Stimulated activated CD8-positive, alpha-beta memory T cell treated with anti-CD3 and anti-CD28 coated beads, Interleukin-4, amount 100 ng/mL, for 48 hours (primary cell): ENCODE results near the gene JUND.

Source experiments
- DNase-seq: peaks from one replicate; pipeline ENCODE4 v3.0.0-alpha.2; 2020

Gene JUND

GRCh38 chr19:18289471-18290301 lies 8.3 kb upstream of the JUND start:
- DNase-seq = no peak

GRCh38 chr19:18287836-18288772 lies 6.7 kb upstream of the JUND start:
- no peak for DNase-seq

- no peak for DNase-seq
Measured at GRCh38 chr19:18286973-18287635, 5.7 kb upstream of the JUND start.

- DNase-seq = peak; percentile 78
Measured at GRCh38 chr19:18284712-18285360, 3.4 kb upstream of the JUND start.

GRCh38 chr19:18283338-18283737 lies 1.9 kb upstream of the JUND start:
- no peak for DNase-seq

- peak; percentile 57 for DNase-seq
Measured at GRCh38 chr19:18282788-18283141, 1.3 kb upstream of the JUND start.

GRCh38 chr19:18282021-18282787 lies 782 bp upstream of the JUND start:
- peak; percentile 65 for DNase-seq

- peak; percentile 77 for DNase-seq
Measured at GRCh38 chr19:18280247-18281081, 958 bp downstream of the JUND start.

GRCh38 chr19:18279516-18280246 lies 1.7 kb downstream of the JUND start:
- peak; percentile 92 for DNase-seq

- no peak for DNase-seq
Measured at GRCh38 chr19:18279266-18279515, 2.2 kb downstream of the JUND start.

GRCh38 chr19:18278521-18279265 lies 2.7 kb downstream of the JUND start:
- DNase-seq = peak; percentile 71

- DNase-seq = peak; percentile 46
Measured at GRCh38 chr19:18274781-18275356, 6.6 kb downstream of the JUND start.

- peak; percentile 64 for DNase-seq
Measured at GRCh38 chr19:18274219-18274780, 7.1 kb downstream of the JUND start, which contains the start of gene IQCN. TSS of gene IQCN (minus strand) at chr19:18274452. CDS start at chr19:18269478, 4,974 bp downstream.

GRCh38 chr19:18273561-18274218 lies 7.7 kb downstream of the JUND start:
- no peak for DNase-seq

GRCh38 chr19:18271433-18271841 lies 10.0 kb downstream of the JUND start:
- no peak for DNase-seq

- DNase-seq = no peak
Measured at GRCh38 chr19:18270326-18270725, 11.1 kb downstream of the JUND start.

- DNase-seq = no peak
Measured at GRCh38 chr19:18269070-18269723, 12.2 kb downstream of the JUND start.
